PC-9 (cell line): ENCODE results near the gene SFTPD.

Source experiments
- CTCF ChIP-seq: fragments of 200-600 bp; sonication (generic); conservative IDR thresholded peaks from 2 replicates; pipeline ENCODE4 v1.6.1; 2017; ENCODE audit warnings: mixed run types, antibody characterized with exemption, mild to moderate bottlenecking, moderate library complexity
- EZH2 ChIP-seq: fragments of 200-600 bp; sonication (generic); IDR thresholded peaks from 2 replicates; pipeline ENCODE4 v1.8.0; 2017; ENCODE audit warnings: antibody characterized with exemption, low read depth

DNA sequence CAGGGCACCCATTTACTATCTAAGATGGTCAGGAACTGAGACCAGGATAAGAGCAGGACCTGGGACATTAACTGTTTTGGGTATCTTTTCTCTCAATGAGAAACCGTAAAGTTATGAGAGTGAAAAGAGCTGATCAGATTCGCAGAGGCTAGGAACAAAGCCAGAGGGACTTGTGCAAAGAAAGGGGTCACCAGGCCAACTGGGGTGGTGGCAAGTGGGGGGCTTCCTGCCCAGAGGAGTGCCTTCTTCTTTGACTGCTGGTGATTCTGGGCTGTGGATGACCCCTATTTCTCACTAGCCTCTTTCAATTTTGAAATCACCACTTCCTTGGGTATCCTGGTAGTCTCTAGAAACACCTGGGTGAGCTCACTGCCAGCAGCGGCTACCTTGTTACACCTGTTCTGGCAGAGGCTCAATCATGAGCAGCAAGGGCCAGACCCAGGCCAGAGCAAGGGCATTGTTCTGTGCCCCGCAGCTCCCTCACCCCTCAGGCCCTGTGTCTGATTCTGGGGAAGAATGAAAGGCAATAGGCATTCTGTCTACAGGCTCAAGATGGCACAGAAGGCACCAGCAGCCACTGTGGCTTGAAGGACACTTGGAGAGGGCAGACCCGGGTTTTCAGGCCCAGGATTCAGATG lies 999 bp downstream of the SFTPD start:
- TF ChIP-seq CTCF, result no peak
- TF ChIP-seq EZH2, result no peak
